Endothelial cell of hepatic sinusoid (primary cell): ENCODE data around the gene CDYL2.
"Not testable (repeated sequence)": the region's sequence is repeated elsewhere in the genome, so short reads cannot be mapped to it uniquely, and the experiment has no call there.

ENCODE experiments used
- in situ Hi-C: cut with HindIII; loops from 2 replicates; pipeline ENCODE4 v1.10.0; 2017; ENCODE audit warnings: low sequenced_read_pairs

Gene CDYL2

GRCh38 chr16:80754476-80754875, 49.9 kb downstream of the CDYL2 start:
- in situ Hi-C loops: no loop called here

GRCh38 chr16:80752541-80752940, 51.9 kb downstream of the CDYL2 start:
- in situ Hi-C loops: no loop called here

GRCh38 chr16:80751167-80751566, 53.2 kb downstream of the CDYL2 start:
- in situ Hi-C loops: no loop called here

- in situ Hi-C loops: no loop called here
Measured at GRCh38 chr16:80746231-80746630, 58.2 kb downstream of the CDYL2 start.

GRCh38 chr16:80744856-80745255, 59.5 kb downstream of the CDYL2 start:
- in situ Hi-C loops: no loop called here

- in situ Hi-C loops: no loop called here
Measured at GRCh38 chr16:80743772-80744171, 60.6 kb downstream of the CDYL2 start.

- in situ Hi-C loops: no loop called here
Measured at GRCh38 chr16:80743273-80743672, 61.1 kb downstream of the CDYL2 start.

- in situ Hi-C loops: no loop called here
Measured at GRCh38 chr16:80742331-80742730, 62.1 kb downstream of the CDYL2 start.

GRCh38 chr16:80741724-80742123, 62.7 kb downstream of the CDYL2 start:
- in situ Hi-C loops: no loop called here

- in situ Hi-C loops: no loop called here
Measured at GRCh38 chr16:80739523-80739922, 64.9 kb downstream of the CDYL2 start.

- in situ Hi-C loops: no loop called here
Measured at GRCh38 chr16:80738521-80738920, 65.9 kb downstream of the CDYL2 start.

- in situ Hi-C loops: no loop called here
Measured at GRCh38 chr16:80735846-80736245, 68.6 kb downstream of the CDYL2 start.

- in situ Hi-C loops: no loop called here
Measured at GRCh38 chr16:80733407-80733806, 71.0 kb downstream of the CDYL2 start.

- in situ Hi-C loops: no loop called here
Measured at GRCh38 chr16:80731915-80732314, 72.5 kb downstream of the CDYL2 start.

- in situ Hi-C loops: not testable (repeated sequence)
Measured at GRCh38 chr16:80727066-80727763, 77.2 kb downstream of the CDYL2 start.

- in situ Hi-C loops: no loop called here
Measured at GRCh38 chr16:80725566-80726162, 78.7 kb downstream of the CDYL2 start.

GRCh38 chr16:80723981-80724380, 80.4 kb downstream of the CDYL2 start:
- in situ Hi-C loops: no loop called here

- in situ Hi-C loops: no loop called here
Measured at GRCh38 chr16:80723091-80723490, 81.3 kb downstream of the CDYL2 start.

- in situ Hi-C loops: no loop called here
Measured at GRCh38 chr16:80720804-80721371, 83.5 kb downstream of the CDYL2 start.

- in situ Hi-C loops: no loop called here
Measured at GRCh38 chr16:80719573-80719972, 84.8 kb downstream of the CDYL2 start.

- in situ Hi-C loops: no loop called here
Measured at GRCh38 chr16:80718480-80719220, 85.7 kb downstream of the CDYL2 start.

- in situ Hi-C loops: no loop called here
Measured at GRCh38 chr16:80717611-80718010, 86.8 kb downstream of the CDYL2 start.
